GM21367 (cell line): ENCODE data around the gene TNIP1.

ENCODE experiments used
- ATAC-seq: cut with Tn5 transposase; IDR thresholded peaks from one replicate; pipeline ENCODE4 v1.9.1; 2021; ENCODE audit not compliant: unreplicated experiment

Gene TNIP1

GRCh38 chr5:151042453-151043093, 38.3 kb downstream of the TNIP1 start:
- no peak for ATAC-seq

- no peak for ATAC-seq
Observed at GRCh38 chr5:151041577-151042268, 39.1 kb downstream of the TNIP1 start.

- no peak for ATAC-seq
Observed at GRCh38 chr5:151040211-151040747, 40.6 kb downstream of the TNIP1 start.

GRCh38 chr5:151039665-151040064, 41.2 kb downstream of the TNIP1 start:
- ATAC-seq: no peak

GRCh38 chr5:151038801-151039238, 42.0 kb downstream of the TNIP1 start:
- no peak for ATAC-seq

- ATAC-seq: no peak
Observed at GRCh38 chr5:151038412-151038745, 42.5 kb downstream of the TNIP1 start.

GRCh38 chr5:151037561-151038411, 43.0 kb downstream of the TNIP1 start:
- ATAC-seq: no peak

- no peak for ATAC-seq
Observed at GRCh38 chr5:151036556-151036955, 44.3 kb downstream of the TNIP1 start.

GRCh38 chr5:151034422-151035379, 46.1 kb downstream of the TNIP1 start:
- no peak for ATAC-seq

GRCh38 chr5:151033217-151033934, 47.5 kb downstream of the TNIP1 start:
- no peak for ATAC-seq

- no peak for ATAC-seq
Observed at GRCh38 chr5:151031554-151031953, 49.3 kb downstream of the TNIP1 start.

GRCh38 chr5:151030379-151030778, 50.5 kb downstream of the TNIP1 start:
- no peak for ATAC-seq

- no peak for ATAC-seq
Observed at GRCh38 chr5:151030056-151030336, 50.8 kb downstream of the TNIP1 start.

GRCh38 chr5:151029179-151030055, 51.4 kb downstream of the TNIP1 start:
- no peak for ATAC-seq

- ATAC-seq: no peak
Observed at GRCh38 chr5:151028717-151029116, 52.1 kb downstream of the TNIP1 start.

GRCh38 chr5:151027961-151028479, 52.8 kb downstream of the TNIP1 start:
- no peak for ATAC-seq

- ATAC-seq: no peak
Observed at GRCh38 chr5:151026679-151027078, 54.2 kb downstream of the TNIP1 start.

- no peak for ATAC-seq
Observed at GRCh38 chr5:151026088-151026487, 54.7 kb downstream of the TNIP1 start.

GRCh38 chr5:151025250-151025606, 55.6 kb downstream of the TNIP1 start:
- no peak for ATAC-seq
